GM21367 (cell line): ENCODE data around the gene HPCA.
"Not testable (repeated sequence)": the region's sequence is repeated elsewhere in the genome, so short reads cannot be mapped to it uniquely, and the experiment has no call there.

Experiments used
- ATAC-seq: cut with Tn5 transposase; IDR thresholded peaks from one replicate; pipeline ENCODE4 v1.9.1; 2021; ENCODE audit not compliant: unreplicated experiment

Gene HPCA

DNA sequence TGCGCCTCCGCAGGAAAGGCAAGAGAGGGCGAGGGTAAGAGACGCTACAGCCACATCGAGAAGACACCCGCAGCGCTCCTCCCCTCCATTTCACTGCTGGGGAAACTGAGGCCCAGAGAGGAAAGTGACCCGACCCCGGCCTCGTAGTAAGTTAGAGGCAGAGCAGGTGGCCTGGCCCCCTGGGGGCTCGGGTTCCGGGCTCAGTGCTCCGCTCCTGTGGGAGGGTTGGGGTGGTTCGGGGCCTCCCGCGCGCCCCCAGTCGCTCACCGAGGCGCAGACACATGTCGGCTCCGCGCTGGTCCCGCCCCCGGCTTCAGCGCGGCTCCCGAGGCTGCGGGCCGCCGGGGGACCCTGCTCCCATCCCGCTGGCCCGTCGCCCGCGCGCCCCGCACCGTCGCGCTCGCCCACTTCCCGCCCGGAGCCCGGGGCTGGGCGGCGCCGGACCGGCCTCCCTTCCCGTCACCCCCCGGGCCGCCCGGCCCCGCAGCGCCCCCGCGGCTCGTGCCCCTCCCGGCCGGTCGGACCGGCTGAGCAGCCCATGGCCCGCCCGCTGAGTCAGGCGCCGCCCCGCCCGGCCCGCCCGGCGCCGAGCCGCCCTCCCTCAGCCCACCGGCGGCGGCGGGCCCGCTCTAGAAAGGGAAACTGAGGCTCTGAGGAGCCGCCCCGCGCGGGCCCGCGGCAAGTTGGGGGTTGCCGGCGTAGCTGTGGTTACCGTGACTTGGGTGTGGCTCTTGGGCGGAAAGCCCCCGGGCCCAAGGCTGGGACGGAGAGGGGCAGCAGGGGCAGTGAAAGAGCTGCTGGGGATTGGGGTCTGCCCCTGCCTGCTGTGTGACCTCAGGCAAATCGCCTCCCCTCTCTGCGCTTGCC lies 14.9 kb downstream of the HPCA start, which contains the start of gene TMEM54:
Gene TMEM54, minus strand, starts transcription at position 434 of the 867 bp plus-strand sequence. Its CDS starts 151 bp downstream, at position 283.
- no peak for ATAC-seq

DNA sequence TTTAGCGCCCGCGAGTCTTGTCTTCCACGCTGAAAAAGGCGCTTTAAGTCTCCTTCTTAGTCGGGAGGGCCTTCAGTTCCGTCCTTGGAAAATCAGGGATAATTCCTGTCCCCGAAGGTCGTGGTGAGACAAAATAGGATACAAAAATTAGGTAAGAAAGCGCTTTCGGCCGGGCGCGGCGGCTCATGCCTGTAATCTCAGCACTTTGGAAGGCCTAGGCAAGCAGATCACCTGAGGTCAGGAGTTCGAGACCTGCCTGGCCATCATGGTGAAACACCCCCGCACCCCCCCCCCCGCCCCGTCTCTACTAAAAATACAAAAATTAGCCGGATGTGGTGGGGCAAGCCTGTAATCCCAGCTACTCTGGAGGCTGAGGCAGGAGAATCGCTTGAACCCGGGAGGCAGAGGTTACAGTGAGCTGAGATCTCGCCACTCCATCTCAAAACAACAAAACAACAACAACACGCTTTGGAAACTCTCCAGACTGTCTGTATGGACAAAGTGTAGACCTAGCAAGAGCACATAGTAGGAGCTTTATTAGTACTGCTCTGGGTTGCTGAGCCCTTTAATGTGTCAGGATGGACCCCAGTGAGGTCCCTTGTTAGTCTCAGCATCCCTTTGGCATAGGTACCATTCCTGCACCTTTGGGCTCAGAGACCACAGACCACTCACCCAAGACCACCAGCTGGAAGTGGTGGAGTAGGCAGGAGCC lies 15.7 kb downstream of the HPCA start:
- ATAC-seq: no peak

DNA sequence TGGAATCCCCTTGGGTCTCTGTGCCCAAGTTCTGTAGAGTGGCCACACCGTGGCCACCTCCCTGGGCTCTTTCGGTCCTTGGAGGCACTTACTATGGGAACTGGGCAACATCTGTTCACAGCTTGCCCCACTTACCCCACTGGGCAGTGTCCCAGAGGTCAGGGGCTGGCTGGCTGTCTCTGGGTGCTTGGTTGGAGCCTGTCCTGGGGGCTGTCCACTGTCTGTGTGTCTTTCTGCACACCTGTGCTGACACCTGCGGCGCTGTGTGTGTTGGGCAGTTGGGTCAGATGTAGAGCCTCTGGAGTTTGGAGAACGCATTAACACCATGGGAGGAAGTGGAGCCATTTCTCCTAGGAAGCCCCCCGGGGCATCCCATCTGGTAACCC lies 16.2 kb downstream of the HPCA start:
- no peak for ATAC-seq

DNA sequence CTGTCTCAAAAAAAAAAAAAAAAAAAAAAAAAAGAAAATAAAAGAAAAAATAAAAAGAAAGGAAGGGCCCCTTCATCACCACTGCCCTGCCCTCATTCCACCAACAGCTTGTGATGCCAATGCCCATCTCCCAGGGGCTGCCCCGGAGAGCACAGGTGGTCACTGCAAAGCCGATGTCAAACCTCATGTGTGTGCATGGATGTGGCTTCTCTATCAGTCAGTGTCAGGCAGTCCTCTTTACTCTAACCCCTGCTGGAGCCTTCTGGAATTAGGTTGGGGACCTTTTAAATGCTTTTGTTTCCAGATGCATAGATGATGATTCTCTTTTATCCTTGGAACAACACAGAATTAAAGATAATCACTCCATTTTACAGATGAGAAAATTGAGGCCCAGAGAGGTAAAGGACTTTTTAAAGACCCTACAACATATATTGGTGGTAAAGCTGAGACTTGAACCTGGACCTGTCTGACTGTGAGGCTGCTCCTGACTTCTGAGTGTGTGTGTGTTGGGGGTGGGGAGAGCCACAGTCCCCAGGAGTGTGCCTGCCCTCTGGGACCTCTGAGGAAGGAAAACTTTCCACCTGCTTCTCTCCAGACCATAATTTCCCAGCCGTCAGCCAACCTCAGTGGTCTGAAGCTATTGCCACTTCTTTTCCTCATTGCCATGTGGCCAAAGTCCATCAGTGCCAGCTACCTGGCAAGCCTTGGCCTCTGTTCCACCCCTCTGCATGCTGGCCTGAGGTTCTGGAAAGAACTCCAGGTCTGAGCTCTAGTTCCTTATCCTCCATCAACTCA lies 17.9 kb downstream of the HPCA start:
- ATAC-seq: no peak

DNA sequence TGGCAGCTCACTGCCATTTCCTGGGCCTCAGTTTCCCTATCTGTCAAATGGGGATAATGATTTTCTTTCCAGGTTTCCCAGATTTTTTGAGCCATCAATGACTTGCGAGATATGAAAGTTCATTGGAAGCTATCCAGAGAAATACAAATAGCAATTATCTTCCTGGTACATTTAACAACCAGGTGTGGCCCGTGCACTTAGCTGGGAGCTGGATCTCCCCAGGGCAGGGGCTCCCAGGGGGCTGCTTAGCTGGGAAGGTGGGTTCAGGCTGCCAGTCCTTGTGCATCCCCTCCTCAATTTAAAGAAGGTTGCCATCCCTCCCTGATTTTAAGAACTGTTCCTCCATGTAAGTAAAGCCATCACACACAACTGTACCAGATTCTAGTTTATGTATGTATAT lies 18.5 kb downstream of the HPCA start:
- no peak for ATAC-seq

DNA sequence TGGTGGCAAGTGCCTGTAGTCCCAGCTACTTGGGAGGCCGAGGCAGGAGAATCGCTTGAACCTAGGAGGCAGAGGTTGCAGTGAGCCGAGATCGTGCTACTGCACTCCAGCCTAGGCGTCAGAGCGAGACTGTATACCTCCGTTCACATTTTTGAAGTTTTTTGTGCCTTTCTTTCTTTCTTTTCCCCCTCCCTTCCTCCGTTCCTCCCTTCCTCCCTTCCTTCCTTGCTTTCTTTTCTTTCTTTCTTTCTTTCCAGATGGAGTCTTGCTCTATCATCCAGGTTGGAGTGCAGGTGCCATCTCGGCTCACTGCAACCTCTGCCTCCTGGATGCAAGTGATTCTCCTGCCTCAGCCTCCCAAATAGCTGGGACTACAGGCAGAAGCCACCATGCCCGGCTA lies 19.3 kb downstream of the HPCA start:
- ATAC-seq: not testable (repeated sequence)

DNA sequence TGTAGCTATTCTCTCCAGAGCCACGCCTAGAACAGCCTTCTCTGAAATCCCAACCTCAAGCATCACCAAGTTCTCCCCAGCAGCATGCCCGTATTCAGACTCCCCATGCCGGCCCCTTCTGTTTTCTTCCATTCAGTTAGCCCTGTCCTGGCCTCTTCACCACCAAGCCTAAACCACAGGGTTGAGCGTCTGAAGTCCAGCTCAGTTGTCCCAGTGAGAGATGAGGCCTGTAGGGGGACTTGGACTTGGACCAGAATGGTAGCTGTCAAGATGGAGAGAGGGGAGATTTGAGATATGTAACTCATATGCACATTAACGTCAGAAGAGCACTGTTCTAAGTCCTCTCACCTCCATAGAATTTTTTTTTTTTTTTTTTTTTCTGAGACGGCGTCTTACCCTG lies 20.4 kb downstream of the HPCA start:
- no peak for ATAC-seq

DNA sequence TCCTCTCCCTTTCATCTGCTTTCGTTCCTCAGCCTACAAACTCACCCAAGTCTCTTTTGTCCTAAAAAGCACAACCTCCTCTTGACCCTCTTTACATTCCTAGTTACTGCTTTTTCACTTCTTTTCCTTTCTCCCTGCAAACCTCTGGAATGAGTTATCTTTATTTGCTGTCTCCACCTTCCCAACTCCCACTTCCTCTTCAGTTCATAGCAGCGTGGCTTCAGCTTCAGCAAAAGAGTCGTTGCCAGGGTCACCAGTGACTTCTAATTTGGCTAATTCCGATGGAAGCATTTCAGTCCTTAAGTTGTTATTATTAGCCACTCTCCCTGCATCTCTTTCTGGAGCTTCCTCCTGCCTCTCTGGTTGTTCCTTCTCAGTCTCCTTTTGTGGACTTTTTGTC lies 21.1 kb downstream of the HPCA start:
- no peak for ATAC-seq

DNA sequence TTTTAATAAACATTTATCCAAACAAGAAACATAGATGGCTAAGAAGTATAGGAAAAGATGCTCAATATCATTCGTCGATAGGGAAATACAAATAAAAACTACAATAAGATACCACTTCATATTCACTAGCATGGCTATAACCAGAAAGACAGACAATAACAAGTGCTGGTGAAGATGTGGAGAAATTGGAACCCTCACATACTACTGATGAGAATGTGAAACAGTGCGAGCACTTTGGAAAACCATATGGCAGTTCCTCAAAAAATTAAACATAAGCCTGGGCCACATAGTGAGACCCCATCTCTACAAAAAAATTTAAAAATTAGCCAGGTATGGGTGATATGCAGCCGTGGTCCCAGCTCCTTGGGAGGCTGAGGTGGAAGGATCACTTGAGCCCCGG lies 24.0 kb downstream of the HPCA start:
- no peak for ATAC-seq

DNA sequence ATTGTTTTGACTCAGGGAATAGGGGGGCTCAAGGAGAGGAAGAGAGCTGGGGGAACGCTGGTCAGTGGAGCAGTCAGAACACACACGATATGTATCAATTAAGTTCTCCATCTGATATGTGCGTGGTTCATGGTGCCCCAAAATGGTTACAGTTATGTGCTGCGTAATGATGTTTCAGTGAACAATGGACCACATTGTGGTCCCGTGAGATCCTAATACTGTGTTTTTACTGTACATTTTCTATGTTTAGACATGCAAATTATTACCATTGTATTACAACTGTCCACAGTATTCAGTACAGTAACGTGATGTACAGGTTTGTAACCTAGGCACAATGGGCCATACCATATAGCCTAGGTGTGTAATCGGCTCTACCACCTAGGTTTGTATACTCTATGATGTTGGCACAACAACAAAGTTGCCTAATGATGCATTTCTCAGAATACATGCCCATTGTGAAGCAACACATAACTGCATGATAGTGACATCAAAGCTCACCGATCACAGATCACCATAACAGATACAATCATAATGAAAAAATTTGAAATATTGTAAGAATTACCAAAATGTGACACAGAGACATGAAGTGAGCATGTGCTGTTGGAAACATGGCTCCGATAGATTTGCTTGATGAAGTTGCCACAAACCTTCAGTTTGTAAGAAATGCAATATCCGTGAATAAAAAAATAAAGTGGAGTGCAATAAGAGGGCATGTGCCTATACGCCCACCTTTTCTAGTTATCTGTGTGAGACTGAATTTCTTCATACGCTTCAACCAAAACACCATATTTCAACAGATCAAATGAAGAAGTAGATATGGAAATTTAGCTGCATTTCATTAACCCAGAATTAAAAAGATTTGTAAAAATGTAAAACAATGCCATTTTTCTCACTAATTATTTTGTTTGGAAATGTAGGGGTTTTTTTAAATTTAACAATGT lies 29.7 kb downstream of the HPCA start:
- no peak for ATAC-seq

DNA sequence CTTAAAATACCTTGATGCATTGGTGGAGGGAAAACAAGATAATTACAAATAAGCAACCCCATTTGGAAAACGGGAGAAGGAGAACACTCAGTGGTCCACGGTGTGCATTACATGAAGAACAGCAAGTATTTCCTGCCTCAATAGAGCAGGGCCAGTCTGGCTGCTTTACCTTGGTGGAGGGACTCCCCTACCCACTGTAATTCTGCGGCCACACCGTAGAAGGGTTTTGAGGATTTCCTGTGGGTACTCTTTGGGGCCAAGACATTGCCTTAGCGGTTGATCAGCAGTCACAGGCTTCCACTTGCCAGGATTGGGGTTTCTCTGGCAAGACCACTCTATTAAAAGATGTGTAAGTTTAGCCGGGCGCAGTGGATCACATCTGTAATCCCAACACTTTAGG lies 31.2 kb downstream of the HPCA start:
- ATAC-seq: no peak

DNA sequence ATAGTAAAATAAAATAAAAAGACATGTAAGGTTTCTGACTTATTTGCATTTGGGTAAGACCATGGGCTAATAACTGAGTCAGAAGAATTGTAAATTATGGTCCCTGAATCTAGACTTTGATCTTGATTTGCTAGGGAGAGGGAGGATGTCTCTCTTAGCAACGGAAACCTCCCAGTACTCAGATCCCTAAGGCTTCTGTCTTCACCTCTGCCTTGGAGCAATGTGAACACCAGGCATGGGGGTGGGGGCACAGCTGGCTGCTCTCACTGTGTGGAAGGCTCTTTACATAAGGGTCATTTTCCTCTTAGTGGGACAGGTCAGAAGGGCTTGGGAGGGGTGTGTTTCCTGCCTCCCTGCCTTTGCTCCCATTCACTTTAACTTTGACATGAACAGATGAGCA lies 31.9 kb downstream of the HPCA start:
- no peak for ATAC-seq

DNA sequence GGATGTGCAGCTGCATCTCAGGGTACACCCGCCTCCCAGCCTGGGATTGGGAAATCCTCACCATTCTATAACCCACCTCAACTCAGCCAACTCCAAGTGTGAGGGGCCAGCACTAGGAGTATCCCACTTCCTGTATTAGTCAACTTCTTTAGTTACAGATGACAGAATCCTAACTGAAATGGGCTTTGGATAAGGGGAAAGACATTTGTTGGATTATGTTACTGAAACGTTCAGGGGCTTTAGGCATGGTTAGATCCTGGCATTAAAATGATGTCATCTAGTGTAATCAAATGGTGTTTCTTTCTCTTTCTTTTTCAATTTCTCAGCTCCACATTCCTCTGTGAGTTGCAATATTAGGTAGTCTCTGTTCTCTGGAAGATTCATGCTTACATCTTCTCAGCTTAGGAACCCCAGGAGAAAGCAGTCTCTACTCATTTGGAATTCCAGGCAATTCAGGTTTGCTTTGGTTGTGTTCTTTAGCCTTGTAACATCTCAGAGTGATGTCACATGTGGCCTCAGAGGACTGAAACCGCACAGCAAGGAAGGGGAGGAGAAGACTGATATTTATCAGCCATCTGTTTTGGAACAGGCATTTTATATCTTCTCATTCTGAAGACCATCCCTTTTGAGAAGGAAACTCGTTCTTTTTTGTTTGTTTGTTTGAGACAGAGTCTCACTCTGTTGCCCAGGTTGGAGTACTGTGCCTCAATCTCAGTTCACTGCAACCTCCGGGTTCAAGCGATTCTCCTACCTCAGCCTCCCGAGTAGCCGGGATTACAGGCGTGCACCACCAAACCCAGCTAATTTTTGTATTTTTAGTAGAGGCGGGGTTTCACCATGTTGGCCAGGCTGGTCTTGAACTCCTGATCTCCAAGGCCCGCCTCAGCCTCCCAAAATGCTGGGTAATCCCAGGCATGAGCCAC lies 33.8 kb downstream of the HPCA start:
- no peak for ATAC-seq

DNA sequence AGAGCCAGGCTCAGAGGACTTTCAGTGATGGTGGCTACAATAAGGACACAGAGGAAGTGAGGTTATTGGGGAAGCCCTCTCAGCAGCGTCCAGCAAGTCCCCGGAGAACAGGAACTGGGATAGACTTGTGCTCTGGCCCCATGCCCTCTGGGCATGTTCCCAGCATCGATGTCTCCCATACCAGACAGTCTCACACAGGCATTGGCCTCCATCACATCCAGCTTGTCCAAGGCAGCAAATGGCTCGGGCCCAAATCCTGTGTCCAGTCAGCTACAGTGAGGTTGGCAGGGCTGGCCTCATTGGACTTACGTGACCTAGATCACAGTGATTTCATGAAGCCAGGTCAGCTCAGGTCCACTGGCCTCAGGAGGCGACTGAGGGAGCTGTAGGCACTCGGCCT lies 34.5 kb downstream of the HPCA start:
- ATAC-seq: no peak

DNA sequence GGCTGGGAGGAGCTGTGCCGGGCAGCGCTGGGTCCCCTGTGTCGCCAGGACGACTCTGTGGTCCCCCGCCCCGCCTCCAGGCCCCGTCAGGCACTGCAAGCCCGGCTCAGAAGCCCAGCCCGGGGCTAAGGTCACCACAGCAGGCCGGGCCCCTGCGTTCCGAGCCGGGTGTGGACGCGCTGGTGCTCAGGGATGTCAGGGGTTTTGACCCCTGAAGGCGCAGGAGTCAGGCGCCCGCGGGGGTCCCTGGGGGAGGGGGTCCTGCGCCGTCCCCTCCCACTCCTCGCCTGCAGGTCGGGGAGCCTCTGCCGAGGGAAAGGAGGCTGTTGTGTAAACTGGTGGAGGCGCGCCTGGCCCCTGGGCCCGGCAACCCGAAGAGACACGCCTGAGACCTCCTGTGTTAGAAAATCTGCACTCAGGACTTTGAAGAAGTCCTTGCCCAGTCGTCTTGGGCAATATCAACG lies 38.6 kb downstream of the HPCA start:
- no peak for ATAC-seq

DNA sequence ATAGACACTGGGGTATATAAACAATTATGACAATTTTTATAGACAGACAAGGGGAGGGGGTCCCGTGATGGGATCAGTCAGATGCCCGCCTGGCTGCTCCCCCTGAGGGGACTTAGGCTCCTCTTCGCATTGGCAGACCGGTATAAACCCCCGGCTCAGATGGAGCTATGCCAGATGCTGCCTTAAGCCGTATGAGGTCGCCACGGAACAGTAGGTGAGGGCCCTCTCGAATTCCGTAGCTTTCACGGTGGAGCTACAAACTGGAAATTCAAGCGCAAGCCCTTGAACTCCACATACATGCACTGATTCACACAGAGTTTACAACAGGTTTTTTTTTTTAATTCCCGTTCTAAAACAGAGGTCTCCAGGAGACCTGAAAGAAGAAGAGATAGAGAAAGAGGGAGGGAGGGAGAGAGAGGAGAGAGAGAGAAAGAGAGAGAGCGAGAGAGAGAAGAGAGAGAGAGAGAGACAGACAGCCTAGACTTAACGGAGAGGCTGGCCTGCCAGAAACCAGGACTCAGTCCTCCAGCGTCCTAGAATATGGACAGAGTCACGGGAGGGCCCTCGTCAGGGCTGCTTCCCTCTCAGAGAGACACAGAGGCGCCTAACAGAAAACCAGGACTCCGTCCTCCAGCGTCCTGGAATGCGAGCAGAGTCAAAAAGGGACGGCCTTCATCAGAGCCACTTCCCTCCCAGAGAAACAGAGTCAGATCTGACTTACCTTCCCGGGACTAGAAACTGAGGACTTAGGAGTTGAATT lies 39.3 kb downstream of the HPCA start:
- no peak for ATAC-seq

DNA sequence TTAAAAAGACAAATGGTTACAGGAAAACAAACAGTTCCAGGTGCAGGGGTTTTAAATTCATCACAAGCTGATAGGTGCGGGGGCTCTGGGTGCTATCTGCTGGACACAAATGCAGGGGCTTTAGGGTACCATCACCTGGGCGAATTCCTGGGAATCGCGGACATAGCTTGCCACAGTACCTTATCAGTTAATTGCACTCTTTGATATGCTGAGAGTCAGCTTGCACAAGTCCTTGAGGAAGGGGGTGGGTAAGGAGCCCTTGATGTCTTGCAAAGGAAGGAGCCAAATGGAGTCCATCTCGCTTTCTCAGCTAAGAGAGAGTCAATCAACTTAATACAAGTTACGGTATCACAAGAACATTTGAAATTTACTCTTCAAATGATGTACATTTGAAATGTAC lies 40.3 kb downstream of the HPCA start:
- no peak for ATAC-seq

DNA sequence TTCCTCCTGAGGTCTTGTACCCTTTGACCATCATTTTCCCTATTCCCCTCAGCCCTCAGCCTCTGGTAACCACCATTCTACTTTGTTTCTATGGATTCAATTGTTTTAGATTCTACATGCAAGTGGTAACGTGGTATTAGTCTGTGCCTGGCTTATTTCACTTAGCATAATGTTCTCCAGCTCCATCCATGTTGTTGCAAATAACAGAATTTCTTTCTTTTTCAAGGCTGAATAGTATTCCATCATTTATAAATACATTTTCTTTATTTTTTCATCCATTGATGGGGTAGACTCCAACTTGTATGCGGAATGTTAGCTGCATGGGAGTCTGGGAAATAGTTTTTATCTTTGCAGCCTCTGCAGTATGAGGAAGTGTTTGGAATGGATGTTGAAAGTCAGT lies 41.1 kb downstream of the HPCA start:
- no peak for ATAC-seq

DNA sequence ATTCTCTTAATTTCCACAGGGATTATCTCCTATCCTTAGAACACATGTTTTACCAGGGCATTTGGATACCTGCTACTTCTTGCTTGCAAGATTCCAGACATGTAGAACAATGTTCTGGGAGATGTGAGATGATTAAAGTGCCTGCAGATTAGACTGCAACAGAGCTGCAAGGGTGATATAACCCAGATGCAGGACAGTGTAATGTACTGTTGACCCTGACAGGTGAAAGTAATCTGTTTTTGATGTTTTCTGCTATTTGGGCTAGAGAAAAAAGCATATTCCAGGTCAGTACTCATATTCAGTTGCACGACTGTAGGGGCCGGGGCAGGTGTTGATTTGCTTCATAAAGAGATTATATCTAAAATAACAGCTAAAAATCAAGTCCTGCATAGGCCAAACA lies 42.0 kb downstream of the HPCA start:
- no peak for ATAC-seq
